Ishikawa (cell line): Measurements from ENCODE around the gene MAP3K9.

Source experiments
- CEBPB ChIP-seq: IDR thresholded peaks from 2 replicates; pipeline ENCODE4 v1.6.1; 2012
- CREB1 ChIP-seq: IDR thresholded peaks from 2 replicates; pipeline ENCODE4 v1.6.1; 2012; ENCODE audit warnings: low read depth
- EGR1 ChIP-seq: IDR thresholded peaks from 2 replicates; pipeline ENCODE4 v1.6.1; 2012
- EP300 ChIP-seq: IDR thresholded peaks from 2 replicates; pipeline ENCODE4 v1.6.1; 2012; ENCODE audit warnings: borderline replicate concordance
- FOXM1 ChIP-seq: IDR thresholded peaks from 2 replicates; pipeline ENCODE4 v1.6.1; 2012; ENCODE audit warnings: low read depth, borderline replicate concordance
- MAX ChIP-seq: IDR thresholded peaks from 2 replicates; pipeline ENCODE4 v1.6.1; 2012
- NFIC ChIP-seq: IDR thresholded peaks from 2 replicates; pipeline ENCODE4 v1.6.1; 2012
- RAD21 ChIP-seq: IDR thresholded peaks from 2 replicates; pipeline ENCODE4 v1.6.1; 2012; ENCODE audit warnings: low read depth
- REST ChIP-seq: IDR thresholded peaks from 2 replicates; pipeline ENCODE4 v1.6.1; 2012; ENCODE audit warnings: low read depth, mild to moderate bottlenecking
- TAF1 ChIP-seq: IDR thresholded peaks from 2 replicates; pipeline ENCODE4 v1.6.1; 2012; ENCODE audit warnings: low read depth, mild to moderate bottlenecking
- TCF12 ChIP-seq: IDR thresholded peaks from 2 replicates; pipeline ENCODE4 v1.6.1; 2012; ENCODE audit warnings: low read depth
- TEAD4 ChIP-seq: IDR thresholded peaks from 2 replicates; pipeline ENCODE4 v1.6.1; 2012
- USF1 ChIP-seq: IDR thresholded peaks from 2 replicates; pipeline ENCODE4 v1.6.1; 2012
- YY1 ChIP-seq: IDR thresholded peaks from 2 replicates; pipeline ENCODE4 v1.6.1; 2012; ENCODE audit warnings: low read depth
- ZBTB7A ChIP-seq: IDR thresholded peaks from 2 replicates; pipeline ENCODE4 v1.6.1; 2012; ENCODE audit warnings: low read depth

The MAP3K9 gene

GRCh38 chr14:70814466-70814865, 5.2 kb upstream of the MAP3K9 start:
- TF ChIP-seq NFIC (no peak), MAX (no peak), ZBTB7A (no peak), REST (no peak), TCF12 (no peak), FOXM1 (no peak), YY1 (no peak), USF1 (no peak), TAF1 (no peak), EP300 (no peak), EGR1 (no peak)

- TF ChIP-seq CEBPB (no peak), FOXM1 (no peak), YY1 (no peak), RAD21 (no peak), USF1 (no peak), EGR1 (no peak), REST (no peak), MAX (no peak), NFIC (no peak), EP300 (no peak)
Observed at GRCh38 chr14:70812124-70812818, 3.0 kb upstream of the MAP3K9 start.

DNA sequence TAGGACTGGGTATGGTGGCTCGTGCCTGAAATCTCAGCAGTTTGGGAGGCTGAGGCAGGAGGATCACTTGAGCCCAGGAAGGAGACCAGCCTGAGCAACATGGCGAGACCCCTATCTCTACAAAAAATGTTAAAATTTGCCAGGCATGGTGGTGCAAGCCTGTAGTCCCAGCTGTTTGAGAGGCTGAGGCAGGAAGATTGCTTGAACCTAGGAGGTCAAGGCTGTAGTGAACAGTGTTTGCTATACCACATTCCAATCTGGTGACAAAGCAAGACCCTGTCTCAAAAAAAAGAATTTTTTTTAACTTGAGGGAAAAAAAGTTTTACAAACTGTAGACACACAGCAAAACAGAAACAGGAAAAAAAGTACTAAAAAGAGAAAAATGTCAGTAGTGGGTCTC, 2.3 kb upstream of the MAP3K9 start:
- TF ChIP-seq ZBTB7A (no peak), CREB1 (no peak), CEBPB (no peak), TEAD4 (no peak), MAX (no peak)

GRCh38 chr14:70811050-70811449, 1.7 kb upstream of the MAP3K9 start:
- TF ChIP-seq CEBPB = no peak

DNA sequence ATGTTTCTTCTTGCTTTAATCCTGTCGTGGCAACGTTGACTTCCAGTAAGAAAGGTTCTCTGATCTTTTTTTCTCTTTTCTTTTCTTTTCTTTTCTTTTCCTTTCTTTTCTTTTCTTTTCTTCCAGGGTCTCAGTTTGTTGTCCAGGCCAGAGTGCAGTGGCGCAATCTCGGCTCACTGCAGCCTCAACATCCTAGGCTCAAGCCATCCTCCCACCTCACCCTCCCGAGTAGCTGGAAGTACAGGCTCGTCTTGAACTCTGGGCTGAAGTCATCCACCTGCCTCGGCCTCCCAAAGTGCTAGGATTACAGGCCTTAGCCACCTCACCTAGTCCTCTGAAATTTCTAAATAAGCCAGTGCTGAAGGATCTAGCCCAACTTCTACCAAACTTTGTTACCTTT, 1.3 kb upstream of the MAP3K9 start:
- TF ChIP-seq TAF1 (no peak), EGR1 (no peak), ZBTB7A (no peak), RAD21 (no peak), EP300 (no peak), REST (no peak), CREB1 (no peak), NFIC (no peak), MAX (no peak), FOXM1 (no peak), YY1 (no peak), USF1 (no peak), TCF12 (no peak), TEAD4 (no peak), CEBPB (no peak)
